Vagina (tissue), 2 donors: ENCODE results near the gene ANKRD10. TPM values are rescaled to one million over a fixed set of nuclear protein-coding genes. Genes with fewer than 3 reads are reported as not detected.
"Not testable (repeated sequence)": the region's sequence is repeated elsewhere in the genome, so short reads cannot be mapped to it uniquely, and the experiment has no call there.

Experiments used
- DNase-seq, 2 donors: peaks; one replicate each; pipeline ENCODE4 v3.0.0-alpha.2; 2017; ENCODE audit errors: extremely low spot score in 2 of 2
- H3K27ac ChIP-seq: fragments of 200-600 bp; sonication (generic); one replicate; pipeline ENCODE4 v1.5.1; 2019
- H3K27me3 ChIP-seq: fragments of 200-600 bp; sonication (generic); one replicate; pipeline ENCODE4 v1.5.1; 2019
- H3K36me3 ChIP-seq, 2 donors: fragments of 200-600 bp; sonication (generic); one replicate each; pipeline ENCODE4 v1.5.1; 2017 to 2019
- H3K4me1 ChIP-seq: fragments of 200-600 bp; sonication (generic); one replicate; pipeline ENCODE4 v1.5.1; 2019
- H3K4me3 ChIP-seq, 2 donors: fragments of 200-600 bp; sonication (generic); 1 replicate in 1 of 2; 2 replicates in 1 of 2; pipeline ENCODE4 v1.5.1; 2016 to 2019
- H3K9me3 ChIP-seq: fragments of 200-600 bp; sonication (generic); one replicate; pipeline ENCODE4 v1.5.1; 2019
- CTCF ChIP-seq, 3 experiments: fragments of 450-650 bp in 2 of 3; fragments of 200-600 bp in 1 of 3; sonication (generic) in 1 of 3; IDR thresholded peaks; one replicate each; pipeline ENCODE4 v1.5.1; 2017 to 2019; ENCODE audit warnings: antibody characterized with exemption in 3 of 3, mild to moderate bottlenecking in 2 of 3, moderate library complexity in 2 of 3
- POLR2A ChIP-seq, 2 donors: fragments of 450-650 bp; IDR thresholded peaks; one replicate each; pipeline ENCODE4 v1.6.1; 2017; ENCODE audit warnings: antibody characterized with exemption in 2 of 2, mild to moderate bottlenecking in 2 of 2, moderate library complexity in 2 of 2
- POLR2AphosphoS5 ChIP-seq, 2 donors: sonication (generic); formaldehyde crosslinking; IDR thresholded peaks; one replicate each; pipeline ENCODE4 v1.9.0; 2017; ENCODE audit warnings: antibody characterized with exemption in 2 of 2, mild to moderate bottlenecking in 2 of 2, low read depth in 1 of 2; ENCODE audit not compliant: insufficient read depth in 1 of 2
- intact Hi-C: fragments of 100-400 bp; cut with DNase I; formaldehyde crosslinking; loops from one replicate; pipeline ENCODE4 v1.15.1; 2023
- total RNA-seq: library from RNA; depleted of rRNA; stranded (reverse); fragments of >200 nt; gene quantifications from one replicate; pipeline ENCODE4 v1.2.3, GENCODE V29; 2016

ANKRD10 gene
- total RNA-seq, 1 donor from 2014 or later, result 114 TPM

DNA sequence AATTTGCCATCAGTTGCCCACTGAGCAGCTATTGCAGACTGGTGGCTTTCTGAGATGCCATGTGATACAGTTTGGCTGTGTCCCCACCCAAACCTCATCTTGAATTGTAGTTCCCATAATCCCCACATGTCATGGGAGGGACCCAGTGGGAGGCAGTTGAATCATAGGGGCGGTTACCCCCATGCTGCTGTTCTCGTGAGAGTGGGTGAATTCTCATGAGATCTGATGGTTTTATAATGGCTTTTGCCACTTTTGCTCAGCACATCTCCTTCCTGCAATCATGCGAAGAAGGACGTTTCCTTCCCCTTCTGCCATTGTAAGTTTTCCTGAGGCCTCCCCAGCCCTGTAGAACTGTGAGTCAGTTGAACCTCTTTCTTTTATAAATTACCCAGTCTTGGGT lies 34.8 kb upstream of the ANKRD10 start:
- H3K4me3 ChIP-seq, result no peak overlapping the region
- no peaks in the 10 kb centered on the region for H3K9me3 ChIP-seq
- no peak for DNase-seq
- H3K27me3 ChIP-seq, result no peaks in the 10 kb centered on the region
- intact Hi-C loops, result no loop called here
- no peaks in the 10 kb centered on the region for H3K36me3 ChIP-seq
- H3K4me1 ChIP-seq, result peaks cover 7% of the 10 kb centered on the region
- TF ChIP-seq CTCF (IDR thresholded peaks at IDR 0.05), result no peak
- TF ChIP-seq POLR2A (IDR thresholded peaks at IDR 0.05), result no peak
- no peak for TF ChIP-seq POLR2AphosphoS5 (IDR thresholded peaks at IDR 0.05; ENCODE audit: insufficient read depth in 1 of 2, low read depth in 1 of 2)
- H3K27ac ChIP-seq, result no peak overlapping the region

GRCh38 chr13:110949116-110949515 lies 34.2 kb upstream of the ANKRD10 start:
- DNase-seq, result no peak
- no peaks in the 10 kb centered on the region for H3K9me3 ChIP-seq
- intact Hi-C loops, result no loop called here
- peaks cover 7% of the 10 kb centered on the region for H3K4me1 ChIP-seq
- H3K27me3 ChIP-seq, result no peaks in the 10 kb centered on the region
- no peak overlapping the region for H3K4me3 ChIP-seq
- no peaks in the 10 kb centered on the region for H3K36me3 ChIP-seq
- H3K27ac ChIP-seq, result no peak overlapping the region
- TF ChIP-seq POLR2A (IDR thresholded peaks at IDR 0.05), result no peak
- no peak for TF ChIP-seq POLR2AphosphoS5 (IDR thresholded peaks at IDR 0.05; ENCODE audit: insufficient read depth in 1 of 2, low read depth in 1 of 2)
- TF ChIP-seq CTCF (IDR thresholded peaks at IDR 0.05), result no peak

DNA sequence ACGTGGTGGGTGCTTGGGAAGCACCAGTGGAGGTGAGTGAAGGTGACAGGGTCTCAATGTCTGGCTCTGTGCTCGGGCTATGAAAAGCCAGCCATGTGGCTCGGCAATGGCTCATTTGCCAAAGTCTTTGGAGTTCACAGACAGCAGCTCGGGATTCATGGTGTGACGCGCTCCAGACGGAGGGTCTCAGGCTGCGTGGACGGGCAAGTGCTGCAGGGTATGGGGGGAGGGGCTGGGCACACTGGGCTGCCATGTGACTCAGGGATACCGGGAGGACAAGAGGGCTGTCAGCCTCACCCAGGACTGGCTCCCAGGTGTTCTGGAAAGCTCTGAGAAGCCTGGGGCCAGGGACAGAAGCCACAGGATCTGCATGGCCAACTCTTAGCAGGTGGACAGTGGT lies 32.5 kb upstream of the ANKRD10 start:
- H3K27me3 ChIP-seq, intact Hi-C loops, H3K27ac ChIP-seq, H3K4me1 ChIP-seq, H3K4me3 ChIP-seq, H3K36me3 ChIP-seq, DNase-seq, H3K9me3 ChIP-seq: not testable (repeated sequence)

GRCh38 chr13:110945928-110946570 lies 31.2 kb upstream of the ANKRD10 start:
- no peak for DNase-seq
- no peaks in the 10 kb centered on the region for H3K27me3 ChIP-seq
- no peak overlapping the region for H3K4me3 ChIP-seq
- no peaks in the 10 kb centered on the region for H3K9me3 ChIP-seq
- TF ChIP-seq POLR2AphosphoS5 (IDR thresholded peaks at IDR 0.05; ENCODE audit: insufficient read depth in 1 of 2, low read depth in 1 of 2), result no peak
- TF ChIP-seq POLR2A (IDR thresholded peaks at IDR 0.05), result no peak
- TF ChIP-seq CTCF (IDR thresholded peaks at IDR 0.05), result no peak
- H3K27ac ChIP-seq, result no peak overlapping the region
- peaks cover 6% of the 10 kb centered on the region for H3K4me1 ChIP-seq
- no peaks in the 10 kb centered on the region for H3K36me3 ChIP-seq
- intact Hi-C loops, result no loop called here

DNA sequence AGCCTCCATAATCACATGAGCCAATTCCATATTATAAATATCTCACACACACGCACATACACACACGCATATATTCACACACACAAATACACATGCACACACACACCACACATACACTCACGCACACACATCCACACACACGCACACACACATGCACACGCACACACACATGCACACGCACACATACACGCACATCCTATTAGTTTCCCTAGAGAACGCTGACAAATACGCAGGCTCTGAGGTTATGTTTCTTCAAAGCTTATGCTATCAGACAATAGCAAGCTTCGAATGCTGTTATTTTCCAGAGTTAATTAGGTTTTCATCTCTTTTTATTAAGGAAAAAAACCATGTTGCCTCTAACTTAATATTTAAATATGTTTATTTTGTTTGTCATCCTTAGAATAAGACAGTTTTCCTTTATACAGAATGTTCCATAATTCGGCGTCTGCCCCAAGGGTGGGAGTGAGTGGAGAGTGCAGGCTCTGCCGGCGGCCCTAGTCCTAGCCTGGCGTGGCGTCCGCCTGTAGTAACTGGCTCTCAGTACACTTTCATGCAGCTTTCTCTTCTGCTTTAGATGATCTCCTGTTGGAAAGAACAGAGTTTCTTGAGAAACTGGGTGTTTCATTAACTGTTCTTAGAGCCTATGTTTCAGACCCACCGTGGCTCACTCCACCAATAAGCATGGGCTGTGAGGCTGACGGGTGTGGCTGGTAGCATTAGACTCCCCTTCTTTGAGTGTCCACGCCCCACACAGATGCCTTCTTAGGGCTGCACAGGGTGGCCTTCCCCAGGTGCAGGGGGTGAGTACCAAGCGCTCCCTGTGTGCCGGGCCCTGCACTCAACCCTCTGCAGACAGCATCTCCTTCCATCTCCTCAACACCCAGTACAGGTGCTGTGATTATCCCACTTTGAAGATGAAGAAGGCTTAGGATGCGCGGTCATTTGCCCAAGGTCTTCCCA lies 30.4 kb upstream of the ANKRD10 start:
- no peak for DNase-seq
- Histone ChIP-seq H3K27ac (no peak overlapping the region), H3K27me3 (no peaks in the 10 kb centered on the region), H3K36me3 (no peaks in the 10 kb centered on the region), H3K4me1 (peaks cover 6% of the 10 kb centered on the region), H3K4me3 (no peak overlapping the region), H3K9me3 (no peaks in the 10 kb centered on the region)
- intact Hi-C loops, result no loop called here
- TF ChIP-seq CTCF (IDR thresholded peaks at IDR 0.05) (no peak), POLR2AphosphoS5 (IDR thresholded peaks at IDR 0.05; ENCODE audit: insufficient read depth in 1 of 2, low read depth in 1 of 2) (no peak), POLR2A (IDR thresholded peaks at IDR 0.05) (no peak)
